T-helper 1 cell treated with Interleukin-12 subunit alpha and Interleukin-12 subunit beta and Interleukin-4 antibody, amounts not matched to agents 30 μg/mL and 1 μg/mL, for 36 hours (primary cell): ENCODE results near the gene PROX2.
A peak's percentile ranks its signal among the peaks of the same experiment; 100 is the strongest.

Experiments
- H3K27ac Mint-ChIP-seq: one replicate; pipeline ENCODE4 v1.8.0; 2021; ENCODE audit warnings: mild to moderate bottlenecking, mixed read lengths
- H3K27me3 Mint-ChIP-seq: one replicate; pipeline ENCODE4 v1.8.0; 2021; ENCODE audit warnings: low read depth, mixed read lengths
- H3K36me3 Mint-ChIP-seq: one replicate; pipeline ENCODE4 v1.8.0; 2021; ENCODE audit warnings: low read depth, mixed read lengths
- H3K4me1 Mint-ChIP-seq: one replicate; pipeline ENCODE4 v1.8.0; 2021; ENCODE audit warnings: low read depth, mixed read lengths
- H3K4me3 Mint-ChIP-seq: one replicate; pipeline ENCODE4 v1.8.0; 2021; ENCODE audit warnings: mild to moderate bottlenecking, moderate library complexity, mixed read lengths
- H3K9me3 Mint-ChIP-seq: one replicate; pipeline ENCODE4 v1.8.0; 2021; ENCODE audit warnings: mixed read lengths

The PROX2 gene

GRCh38 chr14:74898694-74899093 lies 22.7 kb upstream of the PROX2 start:
- H3K27me3 Mint-ChIP-seq, result no peaks in the 10 kb centered on the region
- peaks cover 3% of the 10 kb centered on the region for H3K4me1 Mint-ChIP-seq
- no peak overlapping the region for H3K4me3 Mint-ChIP-seq
- H3K27ac Mint-ChIP-seq, result no peak overlapping the region
- H3K36me3 Mint-ChIP-seq, result peaks cover 61% of the 10 kb centered on the region
- H3K9me3 Mint-ChIP-seq, result no peaks in the 10 kb centered on the region

- H3K27me3 Mint-ChIP-seq, result no peaks in the 10 kb centered on the region
- H3K27ac Mint-ChIP-seq, result no peak overlapping the region
- H3K4me3 Mint-ChIP-seq, result no peak overlapping the region
- H3K9me3 Mint-ChIP-seq, result no peaks in the 10 kb centered on the region
- peaks cover 64% of the 10 kb centered on the region for H3K36me3 Mint-ChIP-seq
- peaks cover 6% of the 10 kb centered on the region for H3K4me1 Mint-ChIP-seq
These were observed 22.1 kb upstream of the PROX2 start for GRCh38 chr14:74898083-74898482.

GRCh38 chr14:74897642-74898041 lies 21.7 kb upstream of the PROX2 start:
- no peaks in the 10 kb centered on the region for H3K9me3 Mint-ChIP-seq
- no peaks in the 10 kb centered on the region for H3K27me3 Mint-ChIP-seq
- no peak overlapping the region for H3K4me3 Mint-ChIP-seq
- H3K36me3 Mint-ChIP-seq, result peaks cover 64% of the 10 kb centered on the region
- H3K4me1 Mint-ChIP-seq, result peaks cover 6% of the 10 kb centered on the region
- H3K27ac Mint-ChIP-seq, result no peak overlapping the region

GRCh38 chr14:74896400-74896799 lies 20.5 kb upstream of the PROX2 start:
- Mint-ChIP-seq H3K9me3 (no peaks in the 10 kb centered on the region), H3K27me3 (no peaks in the 10 kb centered on the region), H3K4me1 (peaks cover 6% of the 10 kb centered on the region), H3K36me3 (peaks cover 69% of the 10 kb centered on the region), H3K27ac (no peak overlapping the region), H3K4me3 (no peak overlapping the region)

- H3K4me3 Mint-ChIP-seq, result no peak overlapping the region
- peaks cover 9% of the 10 kb centered on the region for H3K4me1 Mint-ChIP-seq
- H3K9me3 Mint-ChIP-seq, result no peaks in the 10 kb centered on the region
- no peaks in the 10 kb centered on the region for H3K27me3 Mint-ChIP-seq
- H3K36me3 Mint-ChIP-seq, result peaks cover 65% of the 10 kb centered on the region
- no peak overlapping the region for H3K27ac Mint-ChIP-seq
These were observed 17.7 kb upstream of the PROX2 start for GRCh38 chr14:74893614-74894091.

GRCh38 chr14:74892745-74893144 lies 16.8 kb upstream of the PROX2 start:
- Mint-ChIP-seq H3K36me3 (peaks cover 58% of the 10 kb centered on the region), H3K27ac (no peak overlapping the region), H3K9me3 (no peaks in the 10 kb centered on the region), H3K4me1 (peaks cover 18% of the 10 kb centered on the region), H3K4me3 (no peak overlapping the region), H3K27me3 (no peaks in the 10 kb centered on the region)

- Mint-ChIP-seq H3K4me1 (peaks cover 20% of the 10 kb centered on the region), H3K9me3 (no peaks in the 10 kb centered on the region), H3K27ac (no peak overlapping the region), H3K4me3 (no peak overlapping the region), H3K36me3 (peaks cover 54% of the 10 kb centered on the region), H3K27me3 (no peaks in the 10 kb centered on the region)
These were observed 15.9 kb upstream of the PROX2 start for GRCh38 chr14:74891870-74892269.

- no peak overlapping the region for H3K4me3 Mint-ChIP-seq
- H3K4me1 Mint-ChIP-seq, result peaks cover 30% of the 10 kb centered on the region
- H3K36me3 Mint-ChIP-seq, result peaks cover 50% of the 10 kb centered on the region
- H3K27ac Mint-ChIP-seq, result no peak overlapping the region
- no peaks in the 10 kb centered on the region for H3K27me3 Mint-ChIP-seq
- no peaks in the 10 kb centered on the region for H3K9me3 Mint-ChIP-seq
These were observed 14.3 kb upstream of the PROX2 start for GRCh38 chr14:74890262-74890661.

GRCh38 chr14:74888164-74889158 lies 12.5 kb upstream of the PROX2 start:
- Mint-ChIP-seq H3K4me1 (peaks cover 39% of the 10 kb centered on the region), H3K27me3 (no peaks in the 10 kb centered on the region), H3K27ac (no peak overlapping the region), H3K4me3 (no peak overlapping the region), H3K9me3 (no peaks in the 10 kb centered on the region), H3K36me3 (peaks cover 38% of the 10 kb centered on the region)

- Mint-ChIP-seq H3K4me1 (peaks cover 49% of the 10 kb centered on the region), H3K27me3 (no peaks in the 10 kb centered on the region), H3K36me3 (peaks cover 30% of the 10 kb centered on the region), H3K27ac (no peak overlapping the region), H3K4me3 (no peak overlapping the region), H3K9me3 (no peaks in the 10 kb centered on the region)
These were observed 10.1 kb upstream of the PROX2 start for GRCh38 chr14:74886001-74886400.

- peak overlapping the region; percentile 99 for H3K27ac Mint-ChIP-seq
- peaks cover 38% of the 10 kb centered on the region for H3K4me1 Mint-ChIP-seq
- H3K4me3 Mint-ChIP-seq, result peak overlapping the region; percentile 99
- H3K27me3 Mint-ChIP-seq, result no peaks in the 10 kb centered on the region
- H3K36me3 Mint-ChIP-seq, result peaks cover 17% of the 10 kb centered on the region
- H3K9me3 Mint-ChIP-seq, result no peaks in the 10 kb centered on the region
These were observed 6.4 kb upstream of the PROX2 start for GRCh38 chr14:74882103-74882920.

- H3K36me3 Mint-ChIP-seq, result peaks cover 17% of the 10 kb centered on the region
- H3K27me3 Mint-ChIP-seq, result no peaks in the 10 kb centered on the region
- peak within 1 kb of the TSS; percentile 99 for H3K27ac Mint-ChIP-seq
- peaks cover 39% of the 10 kb centered on the region for H3K4me1 Mint-ChIP-seq
- peak within 1 kb of the TSS; percentile 99 for H3K4me3 Mint-ChIP-seq
- H3K9me3 Mint-ChIP-seq, result no peaks in the 10 kb centered on the region
These were observed 5.6 kb upstream of the PROX2 start, which contains the start of gene DLST for GRCh38 chr14:74881431-74882102. DLST (plus strand) TSS chr14:74881916; CDS start chr14:74881954, 38 bp downstream.

- no peaks in the 10 kb centered on the region for H3K9me3 Mint-ChIP-seq
- H3K27ac Mint-ChIP-seq, result no peak overlapping the region
- peaks cover 8% of the 10 kb centered on the region for H3K36me3 Mint-ChIP-seq
- peaks cover 41% of the 10 kb centered on the region for H3K4me1 Mint-ChIP-seq
- H3K27me3 Mint-ChIP-seq, result no peaks in the 10 kb centered on the region
- H3K4me3 Mint-ChIP-seq, result no peak overlapping the region
These were observed 3.7 kb upstream of the PROX2 start for GRCh38 chr14:74879427-74880182.
